GM12878 (cell line): Measurements from ENCODE around the gene SLC23A1.

ENCODE experiments used
- CHD1 ChIP-seq: IDR thresholded peaks from 2 replicates; pipeline ENCODE4 v1.6.1; 2012; ENCODE audit warnings: low read depth, low read length, improper control_type of control experiment
- EZH2 ChIP-seq: IDR thresholded peaks from 2 replicates; pipeline ENCODE4 v1.6.1; 2012; ENCODE audit warnings: low read depth, mild to moderate bottlenecking, control low read depth, inconsistent platforms, low read length, borderline replicate concordance; ENCODE audit not compliant: control insufficient read depth
- RB1 ChIP-seq: fragments of 450-650 bp; formaldehyde crosslinking; IDR thresholded peaks from 2 replicates; pipeline ENCODE4 v1.6.1; 2017; ENCODE audit warnings: mild to moderate bottlenecking, borderline replicate concordance

DNA sequence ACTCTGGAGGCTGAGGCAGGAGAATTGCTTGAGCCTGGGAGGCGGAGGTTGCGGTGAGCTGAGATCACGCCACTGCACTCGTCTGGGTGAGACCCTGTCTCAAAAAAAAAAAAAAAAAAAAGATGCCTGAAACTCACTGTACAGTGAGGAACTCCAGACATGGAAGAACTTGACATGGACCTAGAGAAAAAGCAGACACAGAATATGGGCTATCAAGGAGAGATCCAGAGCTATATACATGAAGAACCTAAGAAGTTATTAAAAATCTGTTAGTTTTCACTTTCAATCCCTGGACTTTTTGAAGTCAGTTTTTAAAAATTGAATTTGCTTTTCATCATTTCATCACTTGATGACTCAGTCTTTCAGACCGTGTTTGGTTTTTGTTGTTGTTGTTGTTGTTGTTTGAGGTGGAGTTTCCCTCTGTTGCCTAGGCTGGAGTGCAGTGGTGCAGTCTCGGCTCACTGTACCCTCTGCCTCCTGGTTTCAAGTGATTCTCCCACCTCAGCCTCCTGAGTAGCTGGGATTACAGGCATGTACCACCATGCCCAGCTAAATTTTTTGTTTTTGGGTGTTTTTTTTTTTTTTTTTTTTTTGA lies 21.2 kb downstream of the SLC23A1 start:
- TF ChIP-seq EZH2 (no peak), CHD1 (no peak), RB1 (no peak)
